ENCODE results near the gene ALLC.

Gene ALLC

DNA sequence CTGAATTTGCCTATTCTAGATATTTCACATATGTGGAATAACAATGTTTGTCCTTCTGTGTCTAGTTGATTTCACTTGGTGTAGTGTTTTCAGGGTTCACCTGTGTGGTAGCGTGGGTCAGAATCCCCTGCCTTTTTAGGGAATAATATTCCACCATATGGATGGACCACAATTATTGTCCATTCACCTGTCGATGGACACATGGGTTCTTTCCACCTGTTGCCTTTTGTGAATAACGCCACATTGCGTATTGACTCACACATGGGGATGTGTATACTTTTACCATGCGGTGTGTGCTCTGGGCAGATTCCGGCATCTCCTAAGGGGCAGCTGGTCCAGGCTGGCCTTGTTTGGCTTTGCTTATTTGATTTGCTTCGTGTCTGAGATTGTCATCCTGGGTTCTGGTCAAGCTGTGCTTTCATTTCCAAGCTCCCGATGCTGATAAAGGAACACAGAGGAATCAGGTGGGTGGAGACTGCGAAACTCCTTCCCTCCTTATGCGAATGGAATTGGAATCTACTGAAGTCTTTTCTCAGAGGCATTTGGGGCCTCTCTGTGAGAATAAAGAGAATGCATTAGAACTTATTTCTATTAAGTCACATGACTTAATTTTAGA lies 18.9 kb upstream of the ALLC start:
- no peak for DNase-seq (ENCODE audit: low read depth in 4 of 4, low spot score in 1 of 4)

- no peak for DNase-seq (ENCODE audit: low read depth in 4 of 4, low spot score in 1 of 4)
These were observed 18.3 kb upstream of the ALLC start for GRCh38 chr2:3639653-3640052.

DNA sequence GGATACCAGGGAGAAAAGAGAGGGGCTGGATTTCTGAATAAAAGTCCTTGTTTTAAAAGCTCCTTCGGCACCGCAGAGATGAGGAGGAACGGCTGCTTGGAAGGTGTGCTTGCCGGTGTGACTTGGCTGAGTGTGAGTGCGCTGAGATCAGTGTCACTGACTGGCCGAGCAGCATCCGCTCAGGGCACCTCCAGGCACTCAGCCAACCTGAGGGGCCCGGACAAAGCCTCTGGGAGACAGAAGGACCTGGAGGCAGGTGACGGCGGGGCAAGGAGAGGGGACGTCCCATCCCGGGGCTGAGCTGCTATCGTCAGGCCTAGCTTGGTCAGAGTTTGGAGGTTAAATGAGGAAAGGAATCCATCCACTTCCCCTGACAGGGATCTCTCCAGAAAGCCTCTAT lies 16.8 kb upstream of the ALLC start:
- DNase-seq (ENCODE audit: low read depth in 4 of 4, low spot score in 1 of 4): no peak

DNA sequence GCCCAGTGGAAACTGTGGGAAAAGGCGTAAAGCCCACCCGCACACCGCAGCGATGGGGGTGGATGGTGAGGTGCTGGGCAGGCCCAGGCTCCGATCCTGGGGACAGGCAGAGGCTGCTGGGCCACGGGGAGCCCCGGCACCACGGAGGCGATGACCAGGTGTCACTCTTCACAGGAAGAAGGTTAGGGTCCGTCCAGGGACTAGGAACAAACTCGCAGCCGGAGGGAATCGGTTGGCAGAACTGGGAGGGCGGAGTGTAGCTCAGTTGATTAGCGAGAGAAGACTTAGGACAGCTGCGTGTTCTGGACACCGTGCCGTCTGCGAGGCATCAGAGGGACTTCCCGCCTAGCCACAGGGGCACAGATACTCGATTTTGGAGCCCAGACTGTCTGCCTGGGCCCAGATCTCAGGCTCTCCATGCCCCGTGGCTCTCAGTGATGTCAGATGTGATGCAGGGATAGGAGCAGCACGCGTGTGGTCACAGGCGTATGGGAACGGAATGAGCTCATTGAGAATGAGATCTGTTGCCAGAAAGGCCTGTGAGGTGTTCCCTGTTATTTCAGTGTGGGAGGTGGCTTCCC lies 16.1 kb upstream of the ALLC start:
- DNase-seq (ENCODE audit: low read depth in 4 of 4, low spot score in 1 of 4): no peak

DNA sequence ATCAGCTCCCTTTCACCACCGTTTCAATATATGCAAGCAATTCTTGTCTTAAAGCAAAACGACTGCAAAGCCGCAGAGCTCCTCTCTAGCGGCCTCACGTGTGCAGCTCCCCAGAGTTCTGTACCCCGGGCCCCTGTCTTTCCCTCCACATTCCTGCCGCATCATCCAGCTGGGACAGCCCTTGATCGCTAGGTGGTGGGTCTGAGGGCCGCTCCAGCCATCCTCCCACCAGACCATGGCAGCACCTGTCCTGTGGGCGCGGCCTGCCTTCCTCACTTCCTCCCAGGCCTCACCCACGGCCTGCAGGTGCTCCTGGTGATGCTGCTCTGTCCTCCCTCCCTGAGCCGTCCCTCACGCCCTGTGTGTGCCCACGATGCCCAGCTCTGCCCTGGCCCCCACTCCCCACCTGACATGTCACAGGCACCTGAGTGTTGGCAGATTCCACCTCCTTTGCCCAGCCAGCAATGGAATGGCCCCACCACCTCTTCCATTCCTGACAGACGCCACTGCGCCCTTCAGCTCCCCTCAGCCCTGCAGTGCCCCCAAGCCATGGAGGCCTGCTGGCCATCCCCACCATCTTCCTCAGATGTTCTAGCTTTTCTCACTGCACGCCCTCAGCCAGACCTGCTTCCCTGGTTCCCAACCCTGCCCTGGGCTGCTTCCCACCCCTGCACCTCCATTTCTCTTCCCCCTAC lies 15.3 kb upstream of the ALLC start:
- DNase-seq (ENCODE audit: low read depth in 4 of 4, low spot score in 1 of 4): no peak

- no peak for DNase-seq (ENCODE audit: low read depth in 4 of 4, low spot score in 1 of 4)
These were observed 14.4 kb upstream of the ALLC start for GRCh38 chr2:3643371-3644245.

- DNase-seq (ENCODE audit: low read depth in 4 of 4, low spot score in 1 of 4): no peak
These were observed 13.8 kb upstream of the ALLC start for GRCh38 chr2:3644246-3644525.

DNA sequence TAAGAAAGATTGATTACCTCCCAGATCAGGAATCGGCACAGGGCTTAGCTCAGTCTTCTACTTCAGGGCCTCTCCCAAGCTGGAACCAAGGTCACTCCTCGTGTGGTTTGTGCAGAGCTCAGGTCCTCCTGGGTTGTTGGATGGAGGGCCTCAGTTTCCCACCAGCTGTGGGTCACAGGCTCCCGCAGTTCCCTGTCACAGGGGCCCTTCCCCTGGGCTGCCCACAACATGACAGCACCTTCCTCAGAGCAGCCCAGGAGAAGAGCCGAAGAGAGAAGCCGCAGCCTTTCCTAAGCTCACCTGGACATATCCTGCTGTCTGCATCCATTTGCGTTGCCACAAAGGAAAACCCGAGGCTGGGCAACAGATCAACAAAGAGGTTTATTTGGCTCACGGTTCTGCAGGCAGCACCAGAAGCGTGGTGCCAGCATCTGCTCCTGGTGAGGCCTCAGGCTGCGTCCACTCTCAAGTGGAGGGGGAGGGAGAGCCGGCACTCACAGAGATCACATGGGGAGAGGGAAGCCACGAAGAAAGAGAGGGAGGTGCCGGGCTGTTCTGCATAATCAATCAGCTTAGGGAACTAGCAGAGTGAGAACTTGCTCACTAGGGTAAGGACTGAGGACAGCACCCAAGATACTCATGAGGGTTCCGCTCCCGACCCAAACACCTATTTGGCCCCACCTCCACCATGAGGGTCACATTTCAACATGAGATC lies 13.0 kb upstream of the ALLC start:
- no peak for DNase-seq (ENCODE audit: low read depth in 4 of 4, low spot score in 1 of 4)

- no peak for DNase-seq (ENCODE audit: low read depth in 4 of 4, low spot score in 1 of 4)
These were observed 12.1 kb upstream of the ALLC start for GRCh38 chr2:3645745-3646389.

DNA sequence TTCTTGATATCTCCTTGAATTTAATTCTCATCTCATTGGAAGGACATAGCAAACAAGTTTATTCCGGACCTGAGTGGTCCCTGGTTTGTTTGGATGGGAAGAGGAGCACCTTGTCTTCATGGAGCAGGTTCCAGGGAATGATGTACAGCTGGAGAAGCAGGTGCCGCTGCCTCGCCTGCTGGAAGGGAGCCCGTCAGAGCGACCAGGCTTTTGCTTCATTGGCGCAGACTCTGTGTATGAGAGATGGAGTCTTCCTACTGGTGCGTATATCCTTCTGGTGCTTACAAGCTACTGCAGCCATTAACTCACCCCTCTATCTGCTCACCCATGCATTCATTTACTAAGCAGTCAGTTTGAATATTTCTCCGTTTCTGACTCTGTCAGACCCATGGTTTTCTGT lies 11.6 kb upstream of the ALLC start:
- DNase-seq (ENCODE audit: low read depth in 4 of 4, low spot score in 1 of 4): no peak

- DNase-seq (ENCODE audit: low read depth in 4 of 4, low spot score in 1 of 4): no peak
These were observed 10.8 kb upstream of the ALLC start for GRCh38 chr2:3647246-3647645.

GRCh38 chr2:3647831-3648651 lies 10.0 kb upstream of the ALLC start:
- no peak for DNase-seq (ENCODE audit: low read depth in 4 of 4, low spot score in 1 of 4)

- DNase-seq (ENCODE audit: low read depth in 4 of 4, low spot score in 1 of 4): no peak
These were observed 9.3 kb upstream of the ALLC start for GRCh38 chr2:3648652-3649177.

DNA sequence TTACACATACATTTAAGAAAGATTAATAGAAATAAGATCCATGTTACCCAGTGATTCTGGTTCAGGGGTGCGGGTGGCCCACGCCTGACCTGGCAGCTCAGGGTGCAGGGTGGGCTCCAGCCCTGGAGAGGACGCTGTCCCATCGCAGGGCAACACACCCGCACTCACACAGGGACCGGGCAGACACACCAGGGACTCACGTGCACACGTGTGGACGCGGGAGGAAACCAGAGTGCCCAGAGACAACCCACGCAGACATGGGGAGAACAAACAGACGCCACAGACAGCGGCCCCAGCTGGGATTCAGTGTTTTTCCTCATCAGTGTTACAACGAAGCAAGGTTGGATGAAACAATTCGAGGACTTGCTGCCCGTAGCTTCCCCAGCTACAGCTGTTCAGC lies 8.4 kb upstream of the ALLC start:
- no peak for DNase-seq (ENCODE audit: low read depth in 4 of 4, low spot score in 1 of 4)

GRCh38 chr2:3650140-3650920 lies 7.7 kb upstream of the ALLC start:
- no peak for DNase-seq (ENCODE audit: low read depth in 4 of 4, low spot score in 1 of 4)

DNA sequence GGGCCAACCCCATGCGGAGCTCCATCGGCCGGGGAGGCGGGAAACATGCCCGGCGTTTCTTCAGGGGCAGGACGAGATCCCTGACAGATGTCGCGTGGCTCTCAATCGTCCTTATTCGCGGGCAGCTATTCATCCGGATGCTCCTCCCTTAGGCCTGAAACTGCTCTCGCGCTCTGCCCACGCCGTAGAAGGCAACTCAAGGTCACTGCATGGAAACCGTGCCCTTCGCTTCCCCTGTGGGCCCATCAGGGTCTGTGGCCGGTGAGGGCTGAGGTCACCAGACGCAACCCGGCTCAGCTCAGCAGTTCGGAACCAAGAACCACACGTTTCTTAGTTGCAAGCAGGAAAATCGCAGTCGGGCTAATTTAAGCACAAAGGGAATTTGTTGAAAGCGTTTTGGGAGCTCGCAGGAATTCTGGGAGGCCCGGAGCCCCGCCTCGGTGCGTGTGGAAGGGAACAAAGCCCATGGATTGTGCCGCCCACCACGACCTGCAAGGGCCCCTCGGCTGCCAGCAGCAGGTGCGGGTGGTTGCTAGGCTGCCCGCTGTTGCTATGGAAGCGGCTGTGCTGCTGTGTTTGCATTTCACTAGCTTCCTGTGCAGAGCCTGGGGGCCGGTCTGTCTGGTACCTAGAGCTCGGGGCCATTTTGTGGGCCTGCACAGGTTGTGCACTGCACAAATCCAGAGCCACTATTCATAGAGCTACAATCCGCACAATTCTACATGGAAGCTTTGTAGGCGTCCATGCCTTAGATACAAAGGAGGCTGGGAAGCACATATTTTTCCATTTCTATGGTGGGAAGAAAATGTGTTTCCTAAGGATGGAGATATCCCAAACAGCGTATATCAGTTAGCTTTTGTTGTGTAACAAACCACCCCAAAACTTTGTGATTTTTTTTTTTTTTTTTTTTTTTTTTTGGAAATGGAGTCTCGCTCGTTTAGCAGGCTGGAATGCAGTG lies 6.0 kb upstream of the ALLC start:
- DNase-seq (ENCODE audit: low read depth in 4 of 4, low spot score in 1 of 4): peak in 3 of 4 experiments; percentile 18 to 43 (median 42)

GRCh38 chr2:3652896-3653625 lies 4.9 kb upstream of the ALLC start:
- DNase-seq (ENCODE audit: low read depth in 4 of 4, low spot score in 1 of 4): no peak

Data from stimulated activated CD4-positive, alpha-beta T cell treated with anti-CD3 and anti-CD28 coated beads, Interleukin-1b, Interleukin-23, amount 100 ng/mL, for 24 hours (primary cell).